HG02973 (cell line): ENCODE data around the gene GMDS.
"Not testable (repeated sequence)": the region's sequence is repeated elsewhere in the genome, so short reads cannot be mapped to it uniquely, and the experiment has no call there.

Experiments
- ATAC-seq: cut with Tn5 transposase; IDR thresholded peaks from one replicate; pipeline ENCODE4 v1.9.1; 2021; ENCODE audit warnings: moderate library complexity; ENCODE audit not compliant: unreplicated experiment

The GMDS gene

GRCh38 chr6:1869769-1870168 lies 375.6 kb downstream of the GMDS start:
- no peak for ATAC-seq

GRCh38 chr6:1869308-1869707 lies 376.1 kb downstream of the GMDS start:
- ATAC-seq = peak; percentile 14

GRCh38 chr6:1868561-1869261 lies 376.7 kb downstream of the GMDS start:
- peak; percentile 96 for ATAC-seq

- no peak for ATAC-seq
Observed at GRCh38 chr6:1867197-1867596, 378.2 kb downstream of the GMDS start.

- no peak for ATAC-seq
Observed at GRCh38 chr6:1865585-1865984, 379.8 kb downstream of the GMDS start.

- no peak for ATAC-seq
Observed at GRCh38 chr6:1864496-1864895, 380.9 kb downstream of the GMDS start.

GRCh38 chr6:1862411-1862810 lies 383.0 kb downstream of the GMDS start:
- no peak for ATAC-seq

- peak; percentile 57 for ATAC-seq
Observed at GRCh38 chr6:1860756-1861348, 384.6 kb downstream of the GMDS start.

- ATAC-seq = no peak
Observed at GRCh38 chr6:1858859-1859258, 386.5 kb downstream of the GMDS start.

GRCh38 chr6:1858196-1858595 lies 387.2 kb downstream of the GMDS start:
- ATAC-seq = no peak

- peak; percentile 69 for ATAC-seq
Observed at GRCh38 chr6:1856381-1856780, 389.0 kb downstream of the GMDS start.

- no peak for ATAC-seq
Observed at GRCh38 chr6:1855890-1856289, 389.5 kb downstream of the GMDS start.

GRCh38 chr6:1854296-1854695 lies 391.1 kb downstream of the GMDS start:
- no peak for ATAC-seq

- ATAC-seq = no peak
Observed at GRCh38 chr6:1853761-1854160, 391.6 kb downstream of the GMDS start.

- ATAC-seq = no peak
Observed at GRCh38 chr6:1851681-1852456, 393.5 kb downstream of the GMDS start.

- no peak for ATAC-seq
Observed at GRCh38 chr6:1850840-1851157, 394.6 kb downstream of the GMDS start.

GRCh38 chr6:1850121-1850839 lies 395.1 kb downstream of the GMDS start:
- no peak for ATAC-seq

GRCh38 chr6:1849691-1850090 lies 395.7 kb downstream of the GMDS start:
- no peak for ATAC-seq

- ATAC-seq = no peak
Observed at GRCh38 chr6:1848752-1849151, 396.7 kb downstream of the GMDS start.

- ATAC-seq = no peak
Observed at GRCh38 chr6:1846611-1847010, 398.8 kb downstream of the GMDS start.

- ATAC-seq = not testable (repeated sequence)
Observed at GRCh38 chr6:1845543-1845942, 399.9 kb downstream of the GMDS start.

- no peak for ATAC-seq
Observed at GRCh38 chr6:1842334-1842733, 403.1 kb downstream of the GMDS start.
